CD1c-positive myeloid dendritic cell (primary cell): ENCODE results near the gene KRTAP1-5.
"Not testable (repeated sequence)": the region's sequence is repeated elsewhere in the genome, so short reads cannot be mapped to it uniquely, and the experiment has no call there.

ENCODE experiments used
- DNase-seq: peaks from one replicate; pipeline ENCODE4 v3.0.0-alpha.2; 2016; ENCODE audit errors: extremely low spot score

Gene KRTAP1-5

DNA sequence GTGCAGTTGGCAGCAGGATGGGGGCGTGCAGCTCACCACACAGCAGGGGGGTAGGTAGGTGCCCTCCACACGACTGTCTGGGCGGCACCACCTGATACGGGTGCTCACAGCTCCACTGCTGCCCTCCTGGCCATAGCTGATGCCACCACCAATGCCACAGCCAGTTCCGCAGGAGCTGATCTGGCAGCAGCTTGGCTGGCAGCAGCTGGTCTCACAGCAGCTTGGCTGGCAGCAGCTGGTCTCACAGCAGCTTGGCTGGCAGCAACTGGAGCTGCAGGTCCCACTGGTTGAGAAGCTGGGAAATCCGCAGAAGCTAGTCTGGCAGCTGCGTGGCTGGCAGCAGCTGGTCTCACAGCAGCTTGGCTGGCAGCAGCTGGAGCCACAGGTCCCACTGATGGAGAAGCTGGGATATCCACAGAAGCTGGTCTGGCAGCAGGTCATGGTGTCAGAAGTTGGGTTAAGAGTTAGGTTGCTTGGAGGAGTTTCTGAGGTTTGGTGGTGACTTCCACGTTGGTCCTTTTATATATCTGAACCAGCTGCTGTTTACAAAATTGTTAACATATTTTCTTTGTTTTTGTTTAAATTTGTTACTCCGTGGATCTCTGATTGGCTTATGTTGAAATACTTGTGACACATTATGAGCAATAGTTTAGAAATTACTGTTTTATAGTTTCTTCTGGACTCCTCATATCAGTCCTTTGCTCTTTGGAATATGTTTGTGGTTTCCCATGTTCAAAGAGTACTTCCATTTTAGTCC is at the start of gene KRTAP1-5:
TSS of gene KRTAP1-5 (minus strand) at position 494 of the 757 bp plus-strand sequence. CDS start at position 441, 53 bp downstream.
- DNase-seq, result no peak

DNA sequence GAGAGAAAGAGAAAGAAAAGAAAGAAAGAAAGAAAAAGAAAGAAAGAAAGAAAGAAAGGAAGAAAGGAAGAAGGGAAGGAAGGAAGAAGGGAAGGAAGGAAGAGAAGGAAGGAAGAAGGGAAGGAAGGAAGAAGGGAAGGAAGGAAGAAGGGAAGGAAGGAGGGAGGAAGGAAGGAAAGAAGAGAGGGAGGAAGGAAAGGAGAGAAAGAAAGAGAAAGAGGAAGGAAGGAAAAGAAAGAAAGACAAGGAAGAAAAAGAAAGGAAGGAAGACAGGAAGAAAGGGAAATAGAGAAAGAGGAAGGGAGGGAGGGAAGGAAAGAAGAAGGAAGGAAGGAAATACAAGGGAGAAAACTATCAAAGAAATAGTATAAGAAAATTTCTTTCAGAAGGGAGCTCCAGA is 49.8 kb upstream of the KRTAP1-5 start:
- no peak for DNase-seq

GRCh38 chr17:41073676-41074075 is 46.7 kb upstream of the KRTAP1-5 start:
- no peak for DNase-seq

- DNase-seq, result no peak
Observed at GRCh38 chr17:41071606-41072360, 44.8 kb upstream of the KRTAP1-5 start.

- DNase-seq, result no peak
Observed at GRCh38 chr17:41069031-41069430, 42.0 kb upstream of the KRTAP1-5 start.

GRCh38 chr17:41067281-41067680 is 40.3 kb upstream of the KRTAP1-5 start:
- no peak for DNase-seq

DNA sequence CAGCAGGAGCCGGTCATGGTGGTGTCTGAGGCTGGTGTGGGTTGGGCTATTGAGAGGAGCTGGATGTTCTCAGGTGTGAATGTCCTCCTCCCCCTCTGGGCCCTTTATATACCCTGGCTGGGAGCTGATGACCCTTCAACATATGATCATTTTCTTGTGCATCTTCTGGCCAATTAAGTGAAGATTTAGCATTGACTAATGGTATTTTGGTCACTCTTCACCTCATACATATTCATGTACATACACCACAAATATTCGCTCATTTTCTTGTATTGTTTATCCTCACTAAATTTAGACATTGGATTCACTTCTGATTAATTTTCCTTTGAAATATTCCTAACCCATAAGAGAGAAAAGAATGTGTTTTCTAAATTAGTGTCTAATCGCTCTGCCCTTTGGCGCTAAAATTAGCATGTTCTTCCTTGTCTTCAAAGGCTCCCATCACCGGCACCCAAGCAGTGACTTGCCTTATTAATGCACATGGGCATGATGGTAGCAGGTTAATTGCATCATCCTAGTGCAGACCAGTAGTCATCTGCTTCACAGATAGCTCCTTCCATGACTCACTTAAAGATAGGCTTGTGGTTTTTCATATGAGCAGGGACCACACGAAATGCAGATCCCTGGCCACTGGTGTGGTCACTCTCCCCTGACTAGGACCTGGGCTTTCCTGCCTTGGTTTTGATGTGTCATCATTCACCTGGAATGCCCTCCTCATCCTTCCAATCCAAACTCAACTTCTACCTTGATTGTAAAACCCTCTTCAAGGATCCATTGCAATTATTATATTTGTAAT is 39.0 kb upstream of the KRTAP1-5 start, which contains the start of gene KRTAP2-4:
TSS of gene KRTAP2-4 (minus strand) at position 51 of the 796 bp plus-strand sequence. CDS start at position 17, 34 bp downstream.
- DNase-seq, result no peak

GRCh38 chr17:41065016-41065689 is 38.1 kb upstream of the KRTAP1-5 start:
- not testable (repeated sequence) for DNase-seq

DNA sequence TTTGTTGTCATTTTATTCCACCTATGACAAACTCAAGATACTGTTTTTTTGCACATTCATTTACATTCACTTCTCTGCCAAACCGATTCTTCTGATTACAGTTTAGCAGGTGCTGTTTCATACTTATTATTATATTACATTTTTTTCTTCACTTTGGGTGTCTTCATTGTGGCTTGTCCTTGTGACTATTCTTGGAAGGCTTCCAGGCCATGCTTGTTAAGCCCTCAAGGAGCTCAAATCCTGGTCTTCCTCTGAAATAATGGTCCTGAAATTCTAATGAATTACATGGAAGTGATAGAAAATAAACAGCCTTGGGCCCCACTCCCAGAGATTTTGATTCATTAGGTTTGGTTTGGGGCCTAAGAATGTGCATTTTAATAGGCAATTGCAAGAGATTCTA is 37.3 kb upstream of the KRTAP1-5 start:
- no peak for DNase-seq

- no peak for DNase-seq
Observed at GRCh38 chr17:41063449-41063848, 36.4 kb upstream of the KRTAP1-5 start.

DNA sequence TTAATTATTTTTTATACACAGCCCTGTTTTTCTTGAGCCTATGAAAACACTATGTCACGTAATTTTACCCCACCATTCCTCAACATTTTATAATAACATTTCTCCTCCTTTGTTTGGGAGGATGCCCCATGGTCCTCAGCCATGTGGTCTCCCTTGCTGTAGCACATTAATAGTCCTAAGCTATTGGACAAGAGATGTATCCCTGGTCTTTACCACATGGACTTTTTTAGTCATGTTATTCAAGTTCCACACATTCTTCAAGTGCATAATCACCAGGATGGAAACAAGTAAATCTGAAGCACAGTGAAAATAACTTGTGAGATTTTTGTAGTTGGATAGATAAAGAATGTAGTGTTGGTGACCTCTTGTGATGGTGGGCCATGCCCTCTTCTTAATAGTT is 35.0 kb upstream of the KRTAP1-5 start:
- no peak for DNase-seq

- DNase-seq, result no peak
Observed at GRCh38 chr17:41060052-41060604, 33.1 kb upstream of the KRTAP1-5 start, which contains the start of gene KRTAP2-3. Gene KRTAP2-3, minus strand, starts transcription at chr17:41060114. Its CDS starts 64 bp downstream, at chr17:41060050.

GRCh38 chr17:41059276-41060051 is 32.5 kb upstream of the KRTAP1-5 start:
- DNase-seq, result not testable (repeated sequence)

DNA sequence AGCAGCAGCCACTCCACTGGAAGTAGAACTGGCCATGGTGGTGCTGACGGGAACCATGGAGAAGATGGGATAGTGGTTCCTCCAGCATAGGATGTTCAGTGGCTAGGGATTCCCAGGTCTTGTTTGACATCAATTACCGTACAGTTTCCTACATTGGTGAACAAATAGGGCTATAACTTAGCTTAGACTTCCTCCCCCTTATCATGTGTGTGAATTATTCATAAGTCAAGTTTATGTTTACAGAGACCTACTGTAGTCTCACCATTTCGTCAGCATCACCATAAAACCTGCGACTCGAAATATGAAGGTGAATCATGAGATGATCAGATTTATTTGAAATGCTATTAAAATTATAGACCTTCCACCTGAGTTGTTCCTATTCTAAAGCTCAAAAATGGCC is 31.7 kb upstream of the KRTAP1-5 start:
- no peak for DNase-seq

GRCh38 chr17:41057547-41057946 is 30.5 kb upstream of the KRTAP1-5 start:
- no peak for DNase-seq

- not testable (repeated sequence) for DNase-seq
Observed at GRCh38 chr17:41055130-41055529, 28.1 kb upstream of the KRTAP1-5 start, which contains the start of gene KRTAP2-2. Gene KRTAP2-2, minus strand, starts transcription at chr17:41055230. Its CDS starts 19 bp downstream, at chr17:41055211.

GRCh38 chr17:41054556-41054955 is 27.5 kb upstream of the KRTAP1-5 start:
- not testable (repeated sequence) for DNase-seq

DNA sequence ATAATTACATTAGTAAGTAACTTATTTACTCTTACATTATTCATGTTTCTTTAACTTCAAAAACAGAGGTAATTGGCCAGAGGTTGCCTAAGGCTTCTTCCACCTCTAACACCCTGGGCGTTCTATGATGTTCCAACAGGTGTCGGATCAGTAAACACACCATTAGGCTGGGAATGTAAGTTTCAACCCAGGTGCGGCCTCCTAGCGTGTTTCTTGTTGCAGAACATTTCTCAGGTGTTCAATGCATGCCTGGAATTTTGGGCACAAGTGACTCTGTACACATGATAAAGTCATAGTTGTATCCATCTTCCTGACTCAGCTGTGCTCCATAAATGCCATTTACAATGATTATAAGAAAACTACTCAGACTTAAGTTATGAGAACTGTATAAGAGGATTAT is 27.0 kb upstream of the KRTAP1-5 start:
- DNase-seq, result no peak

GRCh38 chr17:41052566-41052965 is 25.6 kb upstream of the KRTAP1-5 start:
- DNase-seq, result no peak

GRCh38 chr17:41049110-41049509 is 22.1 kb upstream of the KRTAP1-5 start:
- DNase-seq, result no peak
